Measurements from ENCODE around the gene APBA3. TPM values are rescaled to one million over a fixed set of nuclear protein-coding genes. Genes with fewer than 3 reads are reported as not detected.
A peak's percentile ranks its signal among the peaks of the same experiment; 100 is the strongest.
"Not testable (repeated sequence)": the region's sequence is repeated elsewhere in the genome, so short reads cannot be mapped to it uniquely, and the experiment has no call there.

APBA3 gene
- polyA plus RNA-seq, 4 donors = 13.1 to 20.8 (median 16.5) TPM

- H3K27me3 ChIP-seq (ENCODE audit: control insufficient read depth in 3 of 3, insufficient read depth in 3 of 3, low read length in 3 of 3) = no peaks in the 10 kb centered on the region
- no peak overlapping the region for H3K27ac ChIP-seq (ENCODE audit: low read depth in 1 of 3, low read length in 2 of 3)
- H3K4me3 ChIP-seq (ENCODE audit: low read depth in 1 of 3, low read length in 3 of 3) = no peak overlapping the region
- peaks cover 0 to 13% (median 0%) of the 10 kb centered on the region in 3 donors for H3K4me1 ChIP-seq (ENCODE audit: control insufficient read depth in 3 of 3, insufficient read depth in 2 of 3, low read depth in 1 of 3, low read length in 2 of 3)
- FAIRE-seq (no peak), DNase-seq (no peak)
- WGBS, 3 donors = 68 to 87% (median 80%) methylated on average over 35 to 53 of the region's 53 CpGs
- H3K36me3 ChIP-seq (ENCODE audit: control insufficient read depth in 3 of 3, insufficient read depth in 2 of 3, low read depth in 1 of 3, low read length in 3 of 3) = peaks cover 0 to 36% (median 8%) of the 10 kb centered on the region in 3 donors
- no peaks in the 10 kb centered on the region for H3K9me3 ChIP-seq (ENCODE audit: control insufficient read depth in 2 of 2, insufficient read depth in 1 of 2, low read depth in 1 of 2, low read length in 1 of 2)
These were observed 8.9 kb upstream of the APBA3 start for GRCh38 chr19:3770136-3770999.

- H3K4me1 ChIP-seq (ENCODE audit: control insufficient read depth in 3 of 3, insufficient read depth in 2 of 3, low read depth in 1 of 3, low read length in 2 of 3) = peaks cover 0 to 13% (median 0%) of the 10 kb centered on the region in 3 donors
- peaks cover 5 to 41% (median 8%) of the 10 kb centered on the region in 3 donors for H3K36me3 ChIP-seq (ENCODE audit: control insufficient read depth in 3 of 3, insufficient read depth in 2 of 3, low read depth in 1 of 3, low read length in 3 of 3)
- 81 to 88% (median 85%) methylated on average over 16 to 17 of the region's 17 CpGs for WGBS, 3 donors
- DNase-seq = no peak
- no peak overlapping the region for H3K4me3 ChIP-seq (ENCODE audit: low read depth in 1 of 3, low read length in 3 of 3)
- H3K9me3 ChIP-seq (ENCODE audit: control insufficient read depth in 2 of 2, insufficient read depth in 1 of 2, low read depth in 1 of 2, low read length in 1 of 2) = no peaks in the 10 kb centered on the region
- H3K27me3 ChIP-seq (ENCODE audit: control insufficient read depth in 3 of 3, insufficient read depth in 3 of 3, low read length in 3 of 3) = no peaks in the 10 kb centered on the region
- FAIRE-seq = no peak
- no peak overlapping the region for H3K27ac ChIP-seq (ENCODE audit: low read depth in 1 of 3, low read length in 2 of 3)
These were observed 8.0 kb upstream of the APBA3 start for GRCh38 chr19:3769494-3769893.

- 89 to 94% (median 92%) methylated on average over 7 of the region's 7 CpGs for WGBS, 3 donors
- Histone ChIP-seq H3K4me1 (ENCODE audit: control insufficient read depth in 3 of 3, insufficient read depth in 2 of 3, low read depth in 1 of 3, low read length in 2 of 3) (peaks cover 0 to 13% (median 0%) of the 10 kb centered on the region in 3 donors), H3K27ac (ENCODE audit: low read depth in 1 of 3, low read length in 2 of 3) (peak overlapping the region in 1 of 3 donors; percentile 33), H3K9me3 (ENCODE audit: control insufficient read depth in 2 of 2, insufficient read depth in 1 of 2, low read depth in 1 of 2, low read length in 1 of 2) (no peaks in the 10 kb centered on the region), H3K36me3 (ENCODE audit: control insufficient read depth in 3 of 3, insufficient read depth in 2 of 3, low read depth in 1 of 3, low read length in 3 of 3) (peaks cover 5 to 41% (median 8%) of the 10 kb centered on the region in 3 donors), H3K27me3 (ENCODE audit: control insufficient read depth in 3 of 3, insufficient read depth in 3 of 3, low read length in 3 of 3) (no peaks in the 10 kb centered on the region), H3K4me3 (ENCODE audit: low read depth in 1 of 3, low read length in 3 of 3) (no peak overlapping the region)
- DNase-seq (no peak), FAIRE-seq (no peak)
These were observed 7.2 kb upstream of the APBA3 start for GRCh38 chr19:3768748-3769099.

GRCh38 chr19:3768015-3768747 lies 6.7 kb upstream of the APBA3 start:
- no peaks in the 10 kb centered on the region for H3K27me3 ChIP-seq (ENCODE audit: control insufficient read depth in 3 of 3, insufficient read depth in 3 of 3, low read length in 3 of 3)
- H3K4me3 ChIP-seq (ENCODE audit: low read depth in 1 of 3, low read length in 3 of 3) = no peak overlapping the region
- DNase-seq = peak in 1 of 2 donors; percentile 60
- H3K36me3 ChIP-seq (ENCODE audit: control insufficient read depth in 3 of 3, insufficient read depth in 2 of 3, low read depth in 1 of 3, low read length in 3 of 3) = peaks cover 5 to 41% (median 8%) of the 10 kb centered on the region in 3 donors
- FAIRE-seq = no peak
- peak overlapping the region in 1 of 3 donors; percentile 50 for H3K27ac ChIP-seq (ENCODE audit: low read depth in 1 of 3, low read length in 2 of 3)
- H3K9me3 ChIP-seq (ENCODE audit: control insufficient read depth in 2 of 2, insufficient read depth in 1 of 2, low read depth in 1 of 2, low read length in 1 of 2) = no peaks in the 10 kb centered on the region
- 81 to 83% (median 83%) methylated on average over 20 to 25 of the region's 25 CpGs for WGBS, 3 donors
- peaks cover 0 to 16% (median 0%) of the 10 kb centered on the region in 3 donors for H3K4me1 ChIP-seq (ENCODE audit: control insufficient read depth in 3 of 3, insufficient read depth in 2 of 3, low read depth in 1 of 3, low read length in 2 of 3)

- FAIRE-seq (no peak), DNase-seq (no peak)
- H3K4me3 ChIP-seq (ENCODE audit: low read depth in 1 of 3, low read length in 3 of 3) = no peak overlapping the region
- H3K9me3 ChIP-seq (ENCODE audit: control insufficient read depth in 2 of 2, insufficient read depth in 1 of 2, low read depth in 1 of 2, low read length in 1 of 2) = no peaks in the 10 kb centered on the region
- H3K36me3 ChIP-seq (ENCODE audit: control insufficient read depth in 3 of 3, insufficient read depth in 2 of 3, low read depth in 1 of 3, low read length in 3 of 3) = peaks cover 5 to 41% (median 8%) of the 10 kb centered on the region in 3 donors
- H3K4me1 ChIP-seq (ENCODE audit: control insufficient read depth in 3 of 3, insufficient read depth in 2 of 3, low read depth in 1 of 3, low read length in 2 of 3) = peaks cover 0 to 18% (median 0%) of the 10 kb centered on the region in 3 donors
- H3K27ac ChIP-seq (ENCODE audit: low read depth in 1 of 3, low read length in 2 of 3) = no peak overlapping the region
- no peaks in the 10 kb centered on the region for H3K27me3 ChIP-seq (ENCODE audit: control insufficient read depth in 3 of 3, insufficient read depth in 3 of 3, low read length in 3 of 3)
- WGBS, 3 donors = 92 to 95% (median 94%) methylated on average over 22 to 23 of the region's 23 CpGs
These were observed 5.6 kb upstream of the APBA3 start for GRCh38 chr19:3767050-3767449.

- H3K4me1 ChIP-seq (ENCODE audit: control insufficient read depth in 3 of 3, insufficient read depth in 2 of 3, low read depth in 1 of 3, low read length in 2 of 3) = peaks cover 0 to 23% (median 0%) of the 10 kb centered on the region in 3 donors
- H3K27ac ChIP-seq (ENCODE audit: low read depth in 1 of 3, low read length in 2 of 3) = no peak overlapping the region
- no peak for DNase-seq
- peaks cover 5 to 41% (median 8%) of the 10 kb centered on the region in 3 donors for H3K36me3 ChIP-seq (ENCODE audit: control insufficient read depth in 3 of 3, insufficient read depth in 2 of 3, low read depth in 1 of 3, low read length in 3 of 3)
- no peak for FAIRE-seq
- H3K9me3 ChIP-seq (ENCODE audit: control insufficient read depth in 2 of 2, insufficient read depth in 1 of 2, low read depth in 1 of 2, low read length in 1 of 2) = no peaks in the 10 kb centered on the region
- 71 to 89% (median 72%) methylated on average over 7 of the region's 7 CpGs for WGBS, 3 donors
- no peak overlapping the region for H3K4me3 ChIP-seq (ENCODE audit: low read depth in 1 of 3, low read length in 3 of 3)
- H3K27me3 ChIP-seq (ENCODE audit: control insufficient read depth in 3 of 3, insufficient read depth in 3 of 3, low read length in 3 of 3) = no peaks in the 10 kb centered on the region
These were observed 5.0 kb upstream of the APBA3 start for GRCh38 chr19:3766520-3766919.

- peaks cover 5 to 41% (median 8%) of the 10 kb centered on the region in 3 donors for H3K36me3 ChIP-seq (ENCODE audit: control insufficient read depth in 3 of 3, insufficient read depth in 2 of 3, low read depth in 1 of 3, low read length in 3 of 3)
- not testable (repeated sequence) for FAIRE-seq; H3K27me3 ChIP-seq (ENCODE audit: control insufficient read depth in 3 of 3, insufficient read depth in 3 of 3, low read length in 3 of 3)
These were observed 4.3 kb upstream of the APBA3 start for GRCh38 chr19:3765757-3766156.

GRCh38 chr19:3765121-3765520 lies 3.6 kb upstream of the APBA3 start:
- Histone ChIP-seq H3K4me1 (ENCODE audit: control insufficient read depth in 3 of 3, insufficient read depth in 2 of 3, low read depth in 1 of 3, low read length in 2 of 3) (peaks cover 0 to 25% (median 1%) of the 10 kb centered on the region in 3 donors), H3K27me3 (ENCODE audit: control insufficient read depth in 3 of 3, insufficient read depth in 3 of 3, low read length in 3 of 3) (no peaks in the 10 kb centered on the region), H3K27ac (ENCODE audit: low read depth in 1 of 3, low read length in 2 of 3) (no peak overlapping the region), H3K9me3 (ENCODE audit: control insufficient read depth in 2 of 2, insufficient read depth in 1 of 2, low read depth in 1 of 2, low read length in 1 of 2) (no peaks in the 10 kb centered on the region), H3K4me3 (ENCODE audit: low read depth in 1 of 3, low read length in 3 of 3) (no peak overlapping the region), H3K36me3 (ENCODE audit: control insufficient read depth in 3 of 3, insufficient read depth in 2 of 3, low read depth in 1 of 3, low read length in 3 of 3) (peaks cover 5 to 41% (median 8%) of the 10 kb centered on the region in 3 donors)
- DNase-seq (no peak), FAIRE-seq (no peak)
- 91 to 96% (median 92%) methylated on average over 12 of the region's 12 CpGs for WGBS, 3 donors

More at GRCh38 chr19:3765757-3766156, 4.3 kb upstream of the APBA3 start:
- not testable (repeated sequence) for H3K27ac ChIP-seq (ENCODE audit: low read depth in 1 of 3, low read length in 2 of 3); H3K4me3 ChIP-seq (ENCODE audit: low read depth in 1 of 3, low read length in 3 of 3); DNase-seq; H3K9me3 ChIP-seq (ENCODE audit: control insufficient read depth in 2 of 2, insufficient read depth in 1 of 2, low read depth in 1 of 2, low read length in 1 of 2)
- WGBS, 3 donors = 94 to 96% (median 95%) methylated on average over 4 to 5 of the region's 5 CpGs
- H3K4me1 ChIP-seq (ENCODE audit: control insufficient read depth in 3 of 3, insufficient read depth in 2 of 3, low read depth in 1 of 3, low read length in 2 of 3) = peaks cover 0 to 24% (median 0%) of the 10 kb centered on the region in 3 donors
